Measurements from ENCODE around the gene RAMAC. TPM values are rescaled to one million over a fixed set of nuclear protein-coding genes. Genes with fewer than 3 reads are reported as not detected.
"Not testable (repeated sequence)": the region's sequence is repeated elsewhere in the genome, so short reads cannot be mapped to it uniquely, and the experiment has no call there.

RAMAC gene
- total RNA-seq, 1 donor from 2014 or later, result 17.9 TPM

- TF ChIP-seq CTCF (IDR thresholded peaks at IDR 0.05), result no peak
- Histone ChIP-seq H3K4me1 (peaks cover 16% of the 10 kb centered on the region), H3K27me3 (ENCODE audit: low read depth) (no peaks in the 10 kb centered on the region), H3K36me3 (peaks cover 44% of the 10 kb centered on the region), H3K4me3 (no peak overlapping the region), H3K27ac (no peak overlapping the region), H3K9me3 (no peaks in the 10 kb centered on the region)
- no peak for ATAC-seq
- DNase-seq, result no peak
- intact Hi-C loops (cut with DNase I), result no loop called here
These were observed 29.4 kb downstream of the RAMAC start for GRCh38 chr15:83015361-83015760.

- intact Hi-C loops (cut with DNase I), result no loop called here
These were observed 30.9 kb downstream of the RAMAC start for GRCh38 chr15:83016906-83017305.

GRCh38 chr15:83018436-83018835 is 32.4 kb downstream of the RAMAC start:
- intact Hi-C loops (cut with DNase I), result no loop called here
- no peak for DNase-seq
- Histone ChIP-seq H3K27me3 (ENCODE audit: low read depth) (no peaks in the 10 kb centered on the region), H3K9me3 (no peaks in the 10 kb centered on the region), H3K36me3 (peaks cover 58% of the 10 kb centered on the region), H3K4me3 (no peak overlapping the region), H3K27ac (no peak overlapping the region), H3K4me1 (no peaks in the 10 kb centered on the region)
- ATAC-seq, result no peak
- no peak for TF ChIP-seq CTCF (IDR thresholded peaks at IDR 0.05)

More at GRCh38 chr15:83016906-83017305, 30.9 kb downstream of the RAMAC start:
- Histone ChIP-seq H3K4me3 (no peak overlapping the region), H3K27me3 (ENCODE audit: low read depth) (no peaks in the 10 kb centered on the region), H3K9me3 (no peaks in the 10 kb centered on the region), H3K4me1 (peaks cover 10% of the 10 kb centered on the region), H3K27ac (no peak overlapping the region), H3K36me3 (peaks cover 56% of the 10 kb centered on the region)
- TF ChIP-seq CTCF (IDR thresholded peaks at IDR 0.05), result no peak
- ATAC-seq (no peak), DNase-seq (no peak)

- TF ChIP-seq CTCF (IDR thresholded peaks at IDR 0.05), result no peak
- no peak for DNase-seq
These were observed 44.0 kb downstream of the RAMAC start for GRCh38 chr15:83030021-83030420.

GRCh38 chr15:83031234-83031633 is 45.2 kb downstream of the RAMAC start:
- peaks cover 81% of the 10 kb centered on the region for H3K36me3 ChIP-seq
- DNase-seq; H3K27me3 ChIP-seq (ENCODE audit: low read depth); ATAC-seq; H3K4me1 ChIP-seq; intact Hi-C loops (cut with DNase I); H3K9me3 ChIP-seq; H3K27ac ChIP-seq; H3K4me3 ChIP-seq: not testable (repeated sequence)

More at GRCh38 chr15:83030021-83030420, 44.0 kb downstream of the RAMAC start:
- Histone ChIP-seq H3K27me3 (ENCODE audit: low read depth) (no peaks in the 10 kb centered on the region), H3K36me3 (peaks cover 84% of the 10 kb centered on the region), H3K27ac (no peak overlapping the region), H3K9me3 (no peaks in the 10 kb centered on the region), H3K4me1 (no peaks in the 10 kb centered on the region), H3K4me3 (no peak overlapping the region)
- ATAC-seq, result no peak
- intact Hi-C loops (cut with DNase I), result no loop called here

- H3K4me3 ChIP-seq, result no peak overlapping the region
- no peaks in the 10 kb centered on the region for H3K4me1 ChIP-seq
- DNase-seq (no peak), ATAC-seq (no peak)
- H3K36me3 ChIP-seq, result peaks cover 53% of the 10 kb centered on the region
- TF ChIP-seq CTCF (IDR thresholded peaks at IDR 0.05), result no peak
- no peaks in the 10 kb centered on the region for H3K9me3 ChIP-seq
- H3K27ac ChIP-seq, result no peak overlapping the region
- no peaks in the 10 kb centered on the region for H3K27me3 ChIP-seq (ENCODE audit: low read depth)
- intact Hi-C loops (cut with DNase I), result no loop called here
These were observed 50.2 kb downstream of the RAMAC start for GRCh38 chr15:83036253-83036652.

All from lower lobe of right lung (tissue), 2 donors.